Heart left ventricle (tissue), 16 donors: ENCODE data around the gene OBSL1. TPM values are rescaled to one million over a fixed set of nuclear protein-coding genes. Genes with fewer than 3 reads are reported as not detected.

Experiments
- ATAC-seq, 4 donors: fragments of 200-7000 bp; cut with Tn5 transposase; one replicate each; pipeline ENCODE4 v1.9.1; 2020 to 2022; ENCODE audit warnings: moderate library complexity in 4 of 4, mild to moderate bottlenecking in 3 of 4, moderate number of reproducible peaks in 1 of 4
- DNase-seq, 5 donors: peaks; one replicate each; pipeline ENCODE4 v3.0.0-alpha.2; 2020
- H3K27ac ChIP-seq, 12 donors: fragments of 200-600 bp; sonication (generic) in 4 of 12; one replicate each; pipeline versions ENCODE4 v1.5.0 to v1.8.0; 2016 to 2022; ENCODE audit warnings: mild to moderate bottlenecking in 2 of 12
- H3K27me3 ChIP-seq, 9 donors: fragments of 200-600 bp; sonication (generic) in 2 of 9; one replicate each; pipeline versions ENCODE4 v1.5.1 to v1.8.0; 2016 to 2022; ENCODE audit warnings: mild to moderate bottlenecking in 3 of 9
- H3K36me3 ChIP-seq, 9 donors: fragments of 200-600 bp; sonication (generic) in 2 of 9; one replicate each; pipeline versions ENCODE4 v1.5.0 to v1.8.0; 2018 to 2022; ENCODE audit warnings: mild to moderate bottlenecking in 2 of 9
- H3K4me1 ChIP-seq, 12 donors: fragments of 200-600 bp; sonication (generic) in 4 of 12; one replicate each; pipeline versions ENCODE4 v1.5.0 to v1.8.0; 2016 to 2022; ENCODE audit warnings: mild to moderate bottlenecking in 3 of 12
- H3K4me3 ChIP-seq, 12 donors: fragments of 200-600 bp; sonication (generic) in 4 of 12; one replicate each; pipeline versions ENCODE4 v1.5.0 to v1.8.0; 2017 to 2022; ENCODE audit warnings: mild to moderate bottlenecking in 9 of 12, moderate library complexity in 4 of 12
- H3K9me3 ChIP-seq, 12 donors: fragments of 200-600 bp; sonication (generic) in 4 of 12; one replicate each; pipeline versions ENCODE4 v1.5.0 to v1.8.0; 2016 to 2022; ENCODE audit warnings: mild to moderate bottlenecking in 1 of 12
- POLR2A ChIP-seq, 2 donors: fragments of 450-650 bp; IDR thresholded peaks; one replicate each; pipeline ENCODE4 v1.6.1; 2017; ENCODE audit warnings: antibody characterized with exemption in 2 of 2, mild to moderate bottlenecking in 2 of 2, moderate library complexity in 2 of 2
- WGBS, 4 donors: extraction: QIAGEN DNeasy Blood & Tissue Kit in 2 of 4; methylation state at CpG; one replicate each; pipeline versions ENCODE4 v1.1.5 to v1.1.7; 2013 to 2018; 5-methylcytosine and 5-hydroxymethylcytosine counted together
- intact Hi-C, 10 donors: fragments of 100-400 bp; cut with DNase I; formaldehyde crosslinking; loops; one replicate each; pipeline versions ENCODE4 v1.11.1 to v1.14.2; 2022
- polyA plus RNA-seq, 2 donors: library from polyadenylated mRNA; stranded (reverse); fragments of 200-250 nt; gene quantifications; one replicate each; pipeline ENCODE4 v1.2.3, GENCODE V29; 2013
- total RNA-seq, 9 donors: library from RNA; depleted of rRNA in 2 of 9; stranded (reverse); fragments of >200 nt in 2 of 9; fragmentation: NEBNext Ultra II Directional in 3 of 9; extraction: Animal tissue kit (Norgen Biotek cat#: 25700) in 3 of 9; gene quantifications; one replicate each; pipeline versions ENCODE4 v1.1.0 to v1.2.4, GENCODE V29; 2016 to 2023
- TF ChIP-seq, protein P1 (sequence below), 12 donors: fragments of 200-600 bp; sonication (generic) in 4 of 12; IDR thresholded peaks; one replicate each; pipeline versions ENCODE4 v1.5.0 to v1.8.0; 2018 to 2022; ENCODE audit warnings: antibody characterized with exemption in 12 of 12, mild to moderate bottlenecking in 5 of 12
- donor health status: ischemic (EF 13 %, LVEDD 7.1; RV severe dilation, severe dysfunction).
- donor health status: healthy with polysubstance abuse.
- donor health status: DM: no; HTN: yes; CAD: no.
- donor health status: DM: no; HTN: no; CAD: no.
- donor health status: ischemic (EF 25% LVEDD 6.9; RV normal size, moderate dysfunction).
- donor health status: ischemic (EF 25% LVEDD 5.7; RV mildly dilated, moderate dysfunction).
- donor health status: healthy.
- donor health status: DM: yes; HTN: yes; CAD: no.
- donor health status: ischemic (EF 35%, LVEDD 5.7; RV mildly dilated, moderate dysfunction).
- donor health status: nonischemic (EF 11% LVEDD 7.7; RV severe dilation, severe dysfunction).
- donor health status: DM: yes; HTN: yes; CAD: no.
- donor health status: PGD.
- donor health status: ischemic (EF 29% LVEDD 5.4; RV normal size, mild dysfunction).
- donor health status: nonischemic (EF 23%, LVEDD 6.1; RV moderate dilation, normal function).

The OBSL1 gene
- total and polyA plus RNA-seq, 11 donors, result 88.1 to 230 (median 177) TPM

DNA sequence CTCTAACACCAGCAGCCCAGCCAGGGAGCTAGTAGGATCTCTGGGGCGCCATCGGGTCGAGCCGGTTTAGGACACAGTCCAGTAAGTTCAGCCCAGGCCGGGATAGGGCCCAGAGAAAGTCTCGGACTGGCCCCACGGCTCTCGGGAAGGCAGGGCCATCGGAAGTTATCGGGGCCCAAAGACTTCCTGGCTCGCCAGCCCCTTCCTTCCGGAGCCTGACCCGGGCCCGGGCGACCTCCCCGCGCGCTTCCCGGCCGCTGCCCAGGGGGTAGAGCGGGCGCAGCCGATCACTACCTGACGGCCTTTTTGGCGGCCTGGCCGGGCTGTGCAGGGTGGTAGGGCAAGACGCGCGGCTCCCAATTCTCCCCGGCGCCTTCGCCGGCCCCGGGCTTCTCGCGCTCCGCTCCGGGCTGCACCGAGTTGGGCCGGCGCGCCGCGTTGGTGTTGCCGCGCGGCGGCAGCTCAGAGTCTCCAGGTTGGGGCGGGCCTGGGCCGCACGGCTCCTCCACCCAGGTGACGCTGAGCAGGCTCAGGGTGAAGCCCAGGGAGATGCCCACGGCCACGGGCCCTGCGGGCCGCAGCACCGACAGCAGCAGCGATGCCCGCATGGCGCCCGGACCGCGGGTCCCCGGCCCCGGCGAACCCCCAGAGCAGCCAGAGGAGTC is 28.3 kb downstream of the OBSL1 start:
- Histone ChIP-seq H3K4me1 (peaks cover 0 to 43% (median 28%) of the 10 kb centered on the region in 12 donors), H3K27me3 (peaks cover 0 to 21% (median 0%) of the 10 kb centered on the region in 9 donors), H3K36me3 (peaks cover 0 to 32% (median 27%) of the 10 kb centered on the region in 9 donors), H3K9me3 (no peaks in the 10 kb centered on the region), H3K27ac (peak overlapping the region; percentile 43 to 97 (median 88)), H3K4me3 (peak overlapping the region; percentile 46 to 92 (median 73))
- TF ChIP-seq, protein P1, sequence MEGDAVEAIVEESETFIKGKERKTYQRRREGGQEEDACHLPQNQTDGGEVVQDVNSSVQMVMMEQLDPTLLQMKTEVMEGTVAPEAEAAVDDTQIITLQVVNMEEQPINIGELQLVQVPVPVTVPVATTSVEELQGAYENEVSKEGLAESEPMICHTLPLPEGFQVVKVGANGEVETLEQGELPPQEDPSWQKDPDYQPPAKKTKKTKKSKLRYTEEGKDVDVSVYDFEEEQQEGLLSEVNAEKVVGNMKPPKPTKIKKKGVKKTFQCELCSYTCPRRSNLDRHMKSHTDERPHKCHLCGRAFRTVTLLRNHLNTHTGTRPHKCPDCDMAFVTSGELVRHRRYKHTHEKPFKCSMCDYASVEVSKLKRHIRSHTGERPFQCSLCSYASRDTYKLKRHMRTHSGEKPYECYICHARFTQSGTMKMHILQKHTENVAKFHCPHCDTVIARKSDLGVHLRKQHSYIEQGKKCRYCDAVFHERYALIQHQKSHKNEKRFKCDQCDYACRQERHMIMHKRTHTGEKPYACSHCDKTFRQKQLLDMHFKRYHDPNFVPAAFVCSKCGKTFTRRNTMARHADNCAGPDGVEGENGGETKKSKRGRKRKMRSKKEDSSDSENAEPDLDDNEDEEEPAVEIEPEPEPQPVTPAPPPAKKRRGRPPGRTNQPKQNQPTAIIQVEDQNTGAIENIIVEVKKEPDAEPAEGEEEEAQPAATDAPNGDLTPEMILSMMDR (IDR thresholded peaks at IDR 0.05), result no peak
- TF ChIP-seq POLR2A (IDR thresholded peaks at IDR 0.05), result no peak
- ATAC-seq, result peak in 3 of 4 donors; percentile 0 to 36 (median 28)
- intact Hi-C loops, result loop anchor here (1.0 to 10.0 kb wide), 12 partner anchors 54 to 149 kb away; partner anchors contain the start of gene STK11IP (in 1 of the 10)
- DNase-seq, result peak in 2 of 5 donors; percentile 42 to 80
- 0 to 1% (median 0%) methylated on average over 32 to 66 of the region's 66 CpGs for WGBS, 4 donors

DNA sequence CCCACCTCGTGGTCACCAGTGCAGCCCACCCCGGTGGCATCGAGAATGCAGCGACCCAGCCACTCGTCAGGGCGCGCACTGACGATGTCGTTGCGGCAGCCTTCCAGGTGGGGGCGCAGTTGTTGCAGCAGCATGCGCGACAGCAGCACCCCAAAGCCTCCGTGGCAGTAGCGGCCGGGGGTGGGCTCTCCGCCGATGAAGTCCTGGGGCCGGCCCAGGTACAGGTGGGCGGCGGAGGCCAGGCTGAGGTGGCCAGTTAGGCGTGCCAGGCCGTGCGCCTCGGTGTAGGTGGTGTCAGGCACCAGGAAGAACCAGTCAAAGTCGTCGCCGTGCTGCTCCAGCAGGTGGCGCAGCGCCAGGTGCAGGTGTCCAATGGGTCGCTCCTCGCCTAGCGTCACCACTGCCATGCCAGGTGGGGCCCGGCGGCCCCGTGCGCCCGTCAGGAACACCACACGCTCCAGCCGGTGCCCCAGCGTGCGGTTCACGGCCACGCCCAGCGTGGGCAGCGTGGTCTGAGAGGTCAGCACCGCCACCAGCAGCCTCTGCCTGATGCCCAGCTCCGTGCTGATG is 29.6 kb downstream of the OBSL1 start:
- Histone ChIP-seq H3K4me3 (peak overlapping the region in 9 of 12 donors; percentile 16 to 92 (median 57)), H3K9me3 (no peaks in the 10 kb centered on the region), H3K27me3 (peaks cover 0 to 21% (median 0%) of the 10 kb centered on the region in 9 donors), H3K36me3 (peaks cover 0 to 32% (median 27%) of the 10 kb centered on the region in 9 donors), H3K27ac (peak overlapping the region in 6 of 12 donors; percentile 24 to 94 (median 89)), H3K4me1 (peaks cover 0 to 54% (median 30%) of the 10 kb centered on the region in 12 donors)
- intact Hi-C loops, result loop anchor here (1.0 to 10.0 kb wide), 11 partner anchors 56 to 151 kb away; partner anchors contain the start of gene STK11IP (in 1 of the 10)
- 3 to 13% (median 11%) methylated on average over 4 to 48 of the region's 48 CpGs for WGBS, 4 donors
- ATAC-seq, result peak in 3 of 4 donors; percentile 2 to 5 (median 2)
- TF ChIP-seq, protein P1 (IDR thresholded peaks at IDR 0.05), result peak; percentile 73 to 95 (median 84)
- peak in 1 of 2 donors; percentile 19 for TF ChIP-seq POLR2A (IDR thresholded peaks at IDR 0.05)
- peak; percentile 70 to 88 (median 81) for DNase-seq

DNA sequence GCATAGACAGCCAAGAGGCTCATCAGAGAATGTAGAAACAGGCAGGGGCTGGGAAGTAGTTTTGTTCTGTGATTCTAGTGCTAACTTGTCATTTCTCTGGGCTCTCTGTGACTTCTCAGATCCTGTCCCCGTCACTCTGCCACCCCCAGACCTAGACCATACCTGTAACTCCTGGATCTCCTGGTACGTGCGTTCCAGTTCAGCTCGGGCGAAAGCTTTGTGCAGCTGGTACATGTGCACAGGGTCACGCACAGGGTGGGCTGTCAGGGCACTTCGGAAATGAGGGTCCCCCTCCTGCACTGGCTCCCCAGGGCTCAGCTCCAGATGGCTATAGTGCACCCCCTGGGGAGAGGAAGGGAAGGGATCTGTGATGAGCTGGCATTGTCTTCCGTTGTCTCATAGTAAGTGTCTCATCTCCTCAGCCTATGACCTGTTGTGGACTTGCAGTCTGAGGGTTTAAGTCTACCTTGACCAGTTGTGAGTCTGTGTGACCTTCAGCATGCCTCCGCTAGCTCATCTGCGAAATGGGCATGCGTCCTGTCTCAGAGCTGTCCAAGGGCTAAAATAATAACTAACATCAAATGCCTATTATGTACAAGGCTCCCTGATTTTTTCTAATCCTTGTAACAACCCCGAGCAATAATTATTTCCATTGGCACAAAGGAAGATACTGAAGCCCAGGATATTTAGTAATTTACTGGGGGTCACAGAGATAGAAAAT is 30.4 kb downstream of the OBSL1 start:
- Histone ChIP-seq H3K36me3 (peaks cover 0 to 32% (median 27%) of the 10 kb centered on the region in 9 donors), H3K9me3 (no peaks in the 10 kb centered on the region), H3K4me3 (no peak overlapping the region), H3K27ac (peak overlapping the region in 1 of 12 donors; percentile 91), H3K27me3 (peaks cover 0 to 21% (median 0%) of the 10 kb centered on the region in 9 donors), H3K4me1 (peaks cover 0 to 54% (median 30%) of the 10 kb centered on the region in 12 donors)
- TF ChIP-seq, protein P1 (IDR thresholded peaks at IDR 0.05), result no peak
- TF ChIP-seq POLR2A (IDR thresholded peaks at IDR 0.05), result no peak
- WGBS, 4 donors, result 86 to 92% (median 89%) methylated on average over 12 of the region's 12 CpGs
- no peak for ATAC-seq
- intact Hi-C loops, result loop anchor here in 7 of 10 donors (1.0 to 10.0 kb wide), 6 partner anchors 56 to 151 kb away; partner anchors contain the start of gene STK11IP (in 1 of the 7)
- no peak for DNase-seq
